Stimulated activated naive CD4-positive, alpha-beta T cell (primary cell): ENCODE data around the gene KRT34.

Experiments used
- DNase-seq, 6 experiments: peaks; one replicate each; lab custom pipeline; 2025; lab: John Stamatoyannopoulos, UW

The KRT34 gene

GRCh38 chr17:41332239-41332638, 49.9 kb downstream of the KRT34 start:
- DNase-seq: no peak

GRCh38 chr17:41331606-41332005, 50.5 kb downstream of the KRT34 start:
- DNase-seq: no peak

- DNase-seq: no peak
These were observed 52.7 kb downstream of the KRT34 start for GRCh38 chr17:41329279-41329948.

GRCh38 chr17:41328207-41328606, 53.9 kb downstream of the KRT34 start:
- DNase-seq: no peak
